Fibroblast of skin of back (primary cell): ENCODE measurements around the gene RRN3.
A peak's percentile ranks its signal among the peaks of the same experiment; 100 is the strongest.
"Not testable (repeated sequence)": the region's sequence is repeated elsewhere in the genome, so short reads cannot be mapped to it uniquely, and the experiment has no call there.

Experiments
- DNase-seq: peaks from one replicate; pipeline ENCODE4 v3.0.0-alpha.2; 2013

Gene RRN3

GRCh38 chr16:15049581-15050180 is 44.4 kb downstream of the RRN3 start:
- DNase-seq: no peak

GRCh38 chr16:15046692-15047376 is 47.2 kb downstream of the RRN3 start:
- DNase-seq: no peak

GRCh38 chr16:15045270-15045669 is 48.8 kb downstream of the RRN3 start:
- DNase-seq: not testable (repeated sequence)

- DNase-seq: no peak
These were observed 49.8 kb downstream of the RRN3 start for GRCh38 chr16:15044286-15044685.

- no peak for DNase-seq
These were observed 50.7 kb downstream of the RRN3 start for GRCh38 chr16:15043344-15043743.

GRCh38 chr16:15041271-15042004 is 52.6 kb downstream of the RRN3 start:
- DNase-seq: peak; percentile 40

- no peak for DNase-seq
These were observed 55.4 kb downstream of the RRN3 start for GRCh38 chr16:15038689-15039088.

GRCh38 chr16:15037745-15038144 is 56.3 kb downstream of the RRN3 start:
- no peak for DNase-seq

GRCh38 chr16:15037003-15037402 is 57.1 kb downstream of the RRN3 start:
- no peak for DNase-seq

GRCh38 chr16:15035163-15035729 is 58.8 kb downstream of the RRN3 start:
- no peak for DNase-seq

- DNase-seq: no peak
These were observed 59.6 kb downstream of the RRN3 start for GRCh38 chr16:15034266-15035162.

- no peak for DNase-seq
These were observed 60.8 kb downstream of the RRN3 start for GRCh38 chr16:15033309-15033707.

- peak; percentile 30 for DNase-seq
These were observed 61.3 kb downstream of the RRN3 start for GRCh38 chr16:15032547-15033308.

GRCh38 chr16:15031586-15031985 is 62.5 kb downstream of the RRN3 start:
- no peak for DNase-seq

GRCh38 chr16:15031179-15031578 is 62.9 kb downstream of the RRN3 start:
- DNase-seq: no peak

GRCh38 chr16:15029749-15030148 is 64.3 kb downstream of the RRN3 start:
- DNase-seq: not testable (repeated sequence)

GRCh38 chr16:15028801-15029698 is 65.0 kb downstream of the RRN3 start:
- not testable (repeated sequence) for DNase-seq

GRCh38 chr16:15028345-15028715 is 65.7 kb downstream of the RRN3 start:
- not testable (repeated sequence) for DNase-seq

GRCh38 chr16:15027503-15028344 is 66.3 kb downstream of the RRN3 start:
- not testable (repeated sequence) for DNase-seq
